Esophagus muscularis mucosa (tissue), 3 donors: ENCODE results near the gene TPP2.

ENCODE experiments used
- POLR2A ChIP-seq: fragments of 450-650 bp; IDR thresholded peaks from one replicate; pipeline ENCODE4 v1.6.1; 2017; ENCODE audit warnings: antibody characterized with exemption, moderate library complexity, mild to moderate bottlenecking, low read depth
- POLR2AphosphoS5 ChIP-seq, 2 donors: sonication (generic); formaldehyde crosslinking; IDR thresholded peaks; one replicate each; pipeline ENCODE4 v1.6.1; 2017; ENCODE audit warnings: antibody characterized with exemption in 2 of 2
- TF ChIP-seq, protein P1 (sequence below), 3 experiments: fragments of 200-600 bp in 2 of 3; fragments of 450-650 bp in 1 of 3; sonication (generic) in 2 of 3; IDR thresholded peaks; one replicate each; pipeline ENCODE4 v1.5.1; 2017 to 2019; ENCODE audit warnings: antibody characterized with exemption in 3 of 3, mild to moderate bottlenecking in 2 of 3, moderate library complexity in 1 of 3

- TF ChIP-seq POLR2AphosphoS5 (IDR thresholded peaks at IDR 0.05) = no peak
- no peak for TF ChIP-seq POLR2A
- TF ChIP-seq, protein P1, sequence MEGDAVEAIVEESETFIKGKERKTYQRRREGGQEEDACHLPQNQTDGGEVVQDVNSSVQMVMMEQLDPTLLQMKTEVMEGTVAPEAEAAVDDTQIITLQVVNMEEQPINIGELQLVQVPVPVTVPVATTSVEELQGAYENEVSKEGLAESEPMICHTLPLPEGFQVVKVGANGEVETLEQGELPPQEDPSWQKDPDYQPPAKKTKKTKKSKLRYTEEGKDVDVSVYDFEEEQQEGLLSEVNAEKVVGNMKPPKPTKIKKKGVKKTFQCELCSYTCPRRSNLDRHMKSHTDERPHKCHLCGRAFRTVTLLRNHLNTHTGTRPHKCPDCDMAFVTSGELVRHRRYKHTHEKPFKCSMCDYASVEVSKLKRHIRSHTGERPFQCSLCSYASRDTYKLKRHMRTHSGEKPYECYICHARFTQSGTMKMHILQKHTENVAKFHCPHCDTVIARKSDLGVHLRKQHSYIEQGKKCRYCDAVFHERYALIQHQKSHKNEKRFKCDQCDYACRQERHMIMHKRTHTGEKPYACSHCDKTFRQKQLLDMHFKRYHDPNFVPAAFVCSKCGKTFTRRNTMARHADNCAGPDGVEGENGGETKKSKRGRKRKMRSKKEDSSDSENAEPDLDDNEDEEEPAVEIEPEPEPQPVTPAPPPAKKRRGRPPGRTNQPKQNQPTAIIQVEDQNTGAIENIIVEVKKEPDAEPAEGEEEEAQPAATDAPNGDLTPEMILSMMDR (IDR thresholded peaks at IDR 0.05) = peak; percentile 61 to 77 (median 71)
Measured at GRCh38 chr13:102580552-102581169, 16.1 kb upstream of the TPP2 start.
